ENCODE results near the gene HOXB13.

The HOXB13 gene

GRCh38 chr17:48748718-48749566 lies 20.4 kb upstream of the HOXB13 start:
- no peak for DNase-seq

DNA sequence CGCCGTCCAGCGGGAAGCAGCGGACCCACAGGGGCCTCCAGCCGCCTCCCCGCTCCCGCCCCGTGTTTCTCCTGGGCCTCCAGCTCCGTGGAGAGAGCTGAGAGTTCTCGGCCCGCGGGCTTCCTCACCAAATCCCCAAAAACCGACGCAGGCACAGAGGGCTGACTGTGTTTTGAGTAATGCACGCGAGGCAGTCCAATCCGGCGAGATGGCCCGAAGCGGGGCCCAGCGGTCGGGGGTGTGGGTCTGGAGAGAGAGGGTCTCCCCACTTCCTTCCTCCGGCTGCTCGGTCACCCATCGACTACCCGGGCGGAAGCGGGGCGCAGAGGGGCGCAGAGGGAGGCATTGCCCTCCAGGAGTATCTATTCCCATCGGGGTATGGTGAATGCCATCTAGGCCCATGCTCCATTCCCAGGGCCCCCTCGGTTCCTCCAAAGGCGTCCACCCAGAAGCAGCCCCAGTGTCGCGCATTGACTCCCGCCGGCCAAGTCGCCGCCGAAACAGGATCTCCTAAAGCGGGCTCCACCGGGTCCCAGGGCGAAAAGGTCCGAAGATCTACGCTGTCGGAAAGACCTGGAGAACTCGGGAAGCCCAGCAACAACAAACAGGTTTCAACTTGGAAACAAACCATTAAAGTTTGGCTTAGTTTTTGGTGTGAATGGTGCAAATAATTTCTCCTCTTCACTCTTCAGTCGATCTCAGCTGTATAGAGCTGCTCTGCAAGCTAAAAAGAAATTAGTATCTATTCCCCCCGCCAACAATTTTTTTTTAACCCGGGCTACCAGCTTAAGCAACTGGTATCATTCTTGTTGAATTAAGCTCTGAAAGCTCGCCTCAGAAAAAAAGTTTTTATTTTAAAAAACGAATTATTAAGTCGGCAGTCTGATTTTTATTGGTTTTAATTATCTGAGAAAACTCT lies 19.2 kb upstream of the HOXB13 start:
- no peak for DNase-seq

DNA sequence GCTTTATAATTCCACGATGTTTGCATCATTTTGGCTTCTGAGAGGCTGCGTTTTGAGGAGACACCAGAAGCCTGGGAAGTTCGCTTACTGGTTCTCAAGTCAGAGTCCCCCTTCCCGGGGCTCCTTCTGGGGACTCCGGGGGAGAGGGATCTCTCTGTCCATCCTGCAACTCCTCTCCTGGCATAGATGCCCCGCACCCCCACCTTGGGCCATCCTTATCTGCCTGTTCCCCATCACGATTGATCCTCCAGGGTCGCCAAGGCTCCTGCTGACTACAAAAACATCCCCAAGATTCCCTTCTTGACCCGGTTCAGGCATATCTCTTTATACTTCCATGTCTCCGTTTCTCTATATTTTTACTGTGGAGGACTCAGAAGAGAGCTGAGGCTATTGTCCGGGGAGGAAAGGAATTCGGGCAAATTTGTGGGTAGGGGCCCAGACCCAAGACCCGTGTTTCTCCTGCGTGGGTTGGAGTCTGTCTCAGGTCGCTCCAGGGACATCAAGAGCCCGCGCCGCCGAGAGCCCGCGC lies 18.4 kb upstream of the HOXB13 start:
- no peak for DNase-seq

GRCh38 chr17:48745381-48746275 lies 17.1 kb upstream of the HOXB13 start:
- no peak for DNase-seq

GRCh38 chr17:48740537-48740936 lies 12.0 kb upstream of the HOXB13 start:
- DNase-seq: no peak

DNA sequence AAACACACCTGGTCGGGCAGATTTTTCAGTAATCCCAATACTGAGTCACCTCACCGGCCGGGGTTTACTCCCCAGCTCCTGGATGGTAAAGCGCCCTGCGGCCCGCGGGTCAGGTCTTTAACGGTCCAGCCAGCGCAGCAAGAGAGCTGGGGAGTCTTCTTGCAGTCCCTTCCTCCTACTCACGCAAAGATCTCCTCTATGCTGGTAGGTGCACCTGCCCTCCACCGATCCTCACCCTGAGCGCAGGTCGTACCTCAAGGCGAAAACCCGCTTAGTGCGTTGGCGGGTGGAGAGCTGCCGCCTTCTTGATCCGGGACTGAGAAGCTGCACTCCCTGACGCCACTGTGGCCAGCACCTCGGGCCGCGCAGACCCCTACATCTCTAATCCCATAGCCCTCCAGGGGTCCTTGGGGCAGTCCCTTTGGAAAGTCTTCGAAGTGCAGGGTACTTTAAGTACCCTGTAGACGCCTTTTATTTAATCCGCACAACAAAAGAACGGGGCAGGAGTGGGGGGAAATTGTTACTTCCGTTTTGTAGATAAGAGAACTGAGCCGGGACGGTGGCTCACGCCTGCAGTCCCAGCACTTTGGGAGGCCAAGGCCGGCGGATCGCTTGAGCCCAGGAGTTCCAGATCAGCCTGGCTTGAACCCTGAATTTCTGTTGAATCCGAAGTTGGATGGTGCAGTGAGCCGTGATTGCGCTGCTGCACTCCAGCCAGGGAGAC lies 10.4 kb upstream of the HOXB13 start:
- no peak for DNase-seq

- no peak for DNase-seq
Observed at GRCh38 chr17:48738424-48738802, 9.9 kb upstream of the HOXB13 start.

DNA sequence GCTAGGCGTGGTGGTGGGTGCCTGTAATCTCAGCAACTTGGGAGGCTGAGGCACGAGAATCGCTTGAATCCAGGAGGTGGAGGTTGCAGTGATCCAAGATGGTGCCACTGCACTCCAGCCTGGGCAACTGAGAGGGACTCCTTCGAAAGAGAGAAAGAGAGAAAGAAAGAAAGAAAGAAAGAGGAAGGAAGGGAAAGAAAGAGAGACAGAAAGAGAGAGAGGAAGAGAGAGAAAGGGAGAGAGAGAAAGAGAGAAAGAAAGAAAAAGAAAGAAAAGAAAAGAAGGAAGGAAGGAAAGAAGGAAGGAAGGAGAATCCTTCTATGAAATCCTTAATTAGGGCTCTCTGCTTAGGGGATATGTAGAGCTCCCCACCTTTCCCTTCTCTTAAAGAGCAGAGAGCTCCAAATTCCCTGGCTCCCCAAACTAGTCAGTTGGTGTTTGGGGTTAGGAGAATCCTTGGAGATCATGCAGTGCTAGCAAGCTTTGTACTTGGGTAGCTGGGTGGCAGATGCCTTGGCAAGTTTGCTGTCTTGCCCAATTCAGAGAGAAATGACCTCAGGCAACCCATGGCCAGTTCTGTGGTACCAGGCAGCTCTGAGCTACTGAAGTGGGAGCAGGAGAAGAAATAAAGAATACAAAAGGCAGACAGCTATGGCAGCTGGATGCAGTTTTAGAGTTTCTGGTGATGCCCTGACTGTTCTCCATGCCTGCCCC lies 8.9 kb upstream of the HOXB13 start:
- no peak for DNase-seq

DNA sequence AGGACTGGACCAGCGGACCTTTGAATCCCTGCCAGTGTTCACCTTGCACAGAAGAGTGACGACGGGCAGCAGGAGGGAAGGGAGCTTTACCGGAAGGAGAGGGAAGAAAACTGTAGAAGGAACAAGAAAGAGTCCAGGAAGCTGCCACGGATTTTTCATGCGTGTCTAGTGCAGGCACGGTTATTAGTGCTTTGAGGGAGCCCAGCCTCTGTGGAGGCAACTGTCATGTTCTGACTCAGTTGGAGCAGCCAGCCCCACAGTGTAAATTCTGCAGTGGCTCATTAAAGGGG lies 6.5 kb upstream of the HOXB13 start:
- no peak for DNase-seq

GRCh38 chr17:48734333-48735061 lies 5.9 kb upstream of the HOXB13 start:
- DNase-seq: no peak

DNA sequence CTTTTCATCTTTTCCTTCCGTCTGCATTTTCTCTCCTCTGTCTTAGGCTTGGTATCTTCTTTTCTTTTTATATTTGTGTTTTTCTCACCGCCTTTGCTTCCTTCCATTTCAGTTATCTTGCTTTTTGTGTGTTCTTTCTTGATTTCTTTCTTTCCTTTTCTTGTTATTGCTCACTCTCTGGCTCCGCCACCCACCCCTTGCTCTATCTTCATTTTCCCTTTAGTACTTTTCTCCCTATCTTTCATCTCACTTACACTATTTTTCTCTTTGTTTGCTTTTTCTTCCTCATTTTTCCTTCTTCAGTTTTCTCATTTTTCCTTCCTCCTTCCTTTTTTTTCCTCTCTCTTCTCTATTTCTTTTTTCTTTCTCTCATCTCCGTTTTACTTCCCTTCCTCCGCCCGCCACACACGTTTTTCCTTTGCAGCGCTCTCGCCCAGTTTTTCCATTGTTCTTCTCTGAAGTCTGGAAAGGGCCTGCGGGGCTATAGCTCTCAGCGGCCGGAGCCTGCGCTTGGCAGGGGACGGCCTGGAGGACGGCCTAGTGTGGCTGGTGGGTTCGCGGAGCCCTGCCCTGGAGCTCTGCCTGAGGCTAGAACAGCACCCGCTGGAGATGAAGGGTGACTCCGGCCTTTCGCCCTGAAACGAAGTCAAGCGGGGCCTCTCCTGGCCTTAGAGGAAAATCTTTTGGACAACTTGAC lies 5.2 kb upstream of the HOXB13 start:
- no peak for DNase-seq

- DNase-seq: no peak
Observed at GRCh38 chr17:48732688-48733629, 4.4 kb upstream of the HOXB13 start.

DNA sequence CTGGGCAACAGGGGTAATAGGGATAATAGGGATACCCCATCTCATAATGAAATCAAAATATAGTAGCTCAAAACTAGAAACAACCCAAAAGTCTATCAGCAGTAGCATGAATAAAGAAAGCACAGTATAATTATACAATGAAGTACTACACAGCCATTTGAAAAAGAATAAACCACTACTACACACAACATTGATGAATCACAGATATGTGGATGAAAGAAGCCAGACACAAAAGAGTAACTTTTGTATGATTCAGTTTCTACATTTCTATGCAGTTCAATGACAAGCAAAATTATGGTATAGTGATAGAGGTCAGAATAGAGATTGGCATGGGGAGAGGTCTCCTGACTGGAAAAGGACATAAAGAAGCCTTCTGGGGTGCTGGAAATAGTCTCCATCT lies 2.8 kb upstream of the HOXB13 start:
- no peak for DNase-seq

- DNase-seq: no peak
Observed at GRCh38 chr17:48730240-48730550, 1.6 kb upstream of the HOXB13 start.

DNA sequence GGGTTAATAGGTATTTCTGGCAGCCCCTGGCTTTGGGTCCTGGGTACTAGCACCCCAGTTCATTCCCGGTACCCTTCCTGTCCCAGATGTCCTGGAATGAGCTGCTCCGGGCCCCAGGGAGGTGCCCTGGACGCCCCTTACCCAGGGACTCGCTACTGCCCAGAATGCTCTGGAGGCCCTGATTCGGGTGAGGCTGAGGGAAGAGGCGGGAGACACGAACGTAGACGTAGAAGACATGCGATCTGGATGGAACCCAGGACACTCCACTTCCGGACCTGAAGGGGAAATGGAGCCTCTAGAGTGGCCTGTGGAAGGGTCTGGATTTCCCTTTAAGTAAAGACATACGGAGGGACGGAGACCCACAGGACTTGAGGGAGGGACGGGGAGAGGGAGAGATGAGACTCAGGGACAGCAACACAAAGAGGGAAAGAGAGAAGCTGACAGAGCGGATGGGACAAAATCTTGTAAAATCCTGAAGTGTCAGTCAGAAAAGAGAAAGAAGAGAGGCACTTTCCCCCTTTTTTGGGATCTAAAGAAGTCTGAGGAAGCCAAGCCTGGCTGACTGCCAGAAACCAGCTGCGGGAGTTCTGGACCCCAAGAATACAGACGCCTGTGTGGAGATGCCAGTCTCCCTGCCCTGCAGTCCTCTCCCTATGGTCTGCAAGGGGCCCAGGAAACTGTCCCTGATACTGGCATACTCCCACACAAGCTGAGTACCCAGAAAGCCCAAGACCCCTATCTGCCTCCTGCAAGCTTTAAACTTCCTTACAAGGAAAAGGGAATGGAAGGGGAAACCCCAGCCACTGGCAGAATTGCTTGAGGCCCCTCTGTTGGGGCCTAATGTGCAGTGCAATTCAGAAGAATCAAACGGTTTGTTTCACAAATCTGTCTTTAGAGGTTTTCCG lies 1.0 kb upstream of the HOXB13 start:
- DNase-seq: no peak

DNA sequence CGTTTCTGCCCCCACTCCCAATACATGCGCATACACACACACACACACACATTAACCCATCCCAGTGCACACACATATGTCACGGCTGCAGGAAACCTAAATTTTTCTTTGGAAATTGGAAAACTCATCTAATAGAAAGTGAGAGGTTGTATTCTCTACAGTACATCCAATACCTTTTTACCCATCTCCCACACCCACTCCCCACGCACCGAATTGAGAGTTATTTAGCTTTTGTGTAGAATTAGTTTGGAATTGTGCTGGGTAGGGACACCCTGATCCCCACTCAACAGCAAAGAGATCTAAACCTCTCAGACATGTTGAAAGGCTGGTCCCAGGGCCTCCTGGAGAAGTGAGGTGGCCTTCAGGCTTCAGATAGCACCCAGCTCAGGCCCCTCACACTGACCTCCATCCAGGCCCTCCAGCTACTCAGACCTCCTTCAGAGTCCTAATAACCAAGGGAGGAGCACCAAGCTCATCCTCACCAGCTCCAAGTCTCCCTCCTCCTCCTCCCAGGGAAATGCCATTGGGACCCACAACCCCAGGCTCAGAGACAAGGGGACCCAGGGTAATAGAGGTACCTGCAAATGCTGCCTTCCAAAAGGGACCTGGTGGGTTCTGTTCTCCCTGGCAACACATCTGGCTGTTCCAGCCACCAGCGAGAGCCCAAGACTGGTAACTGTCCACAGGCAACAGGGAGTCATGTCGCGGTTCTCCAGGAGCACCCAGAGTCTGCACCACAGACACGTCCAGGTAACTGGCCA lies 955 bp downstream of the HOXB13 start:
- no peak for DNase-seq

DNA sequence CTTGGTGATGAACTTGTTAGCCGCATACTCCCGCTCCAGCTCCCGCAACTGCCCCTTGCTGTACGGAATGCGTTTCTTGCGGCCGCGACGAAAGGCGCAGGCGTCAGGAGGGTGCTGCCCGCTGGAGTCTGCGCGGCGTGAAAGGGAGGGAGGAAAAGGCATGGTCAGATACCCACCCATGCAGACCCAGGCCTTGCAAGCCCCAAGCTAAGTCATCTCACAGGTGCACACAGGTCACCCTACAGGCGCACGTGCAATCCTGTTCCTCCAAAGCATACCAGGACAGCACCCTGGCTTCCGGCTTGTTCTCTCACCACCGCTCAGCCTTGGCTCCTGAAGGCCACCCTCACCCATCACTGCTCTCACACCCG lies 1.6 kb downstream of the HOXB13 start:
- no peak for DNase-seq

Measured in inflammatory macrophage treated with lipopolysaccharide for 1 hour (primary cell).